Measurements from ENCODE around the gene FAM107B.

DNA sequence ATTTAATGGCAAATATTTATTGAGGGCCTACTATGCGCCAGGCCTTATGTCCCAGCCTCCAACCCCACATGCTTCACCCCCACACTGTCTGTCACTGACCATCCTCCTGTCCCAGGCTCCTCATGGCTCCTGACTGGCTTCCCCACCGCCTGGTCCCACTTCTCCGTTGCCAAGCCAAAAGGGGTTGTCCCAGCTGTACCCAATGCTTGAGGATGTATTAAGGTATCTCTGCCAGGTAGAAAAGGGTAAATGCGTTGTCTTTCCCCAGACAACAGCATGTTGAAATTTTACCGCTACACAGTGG lies 275.1 kb downstream of the FAM107B start:
- TF ChIP-seq, protein P1, sequence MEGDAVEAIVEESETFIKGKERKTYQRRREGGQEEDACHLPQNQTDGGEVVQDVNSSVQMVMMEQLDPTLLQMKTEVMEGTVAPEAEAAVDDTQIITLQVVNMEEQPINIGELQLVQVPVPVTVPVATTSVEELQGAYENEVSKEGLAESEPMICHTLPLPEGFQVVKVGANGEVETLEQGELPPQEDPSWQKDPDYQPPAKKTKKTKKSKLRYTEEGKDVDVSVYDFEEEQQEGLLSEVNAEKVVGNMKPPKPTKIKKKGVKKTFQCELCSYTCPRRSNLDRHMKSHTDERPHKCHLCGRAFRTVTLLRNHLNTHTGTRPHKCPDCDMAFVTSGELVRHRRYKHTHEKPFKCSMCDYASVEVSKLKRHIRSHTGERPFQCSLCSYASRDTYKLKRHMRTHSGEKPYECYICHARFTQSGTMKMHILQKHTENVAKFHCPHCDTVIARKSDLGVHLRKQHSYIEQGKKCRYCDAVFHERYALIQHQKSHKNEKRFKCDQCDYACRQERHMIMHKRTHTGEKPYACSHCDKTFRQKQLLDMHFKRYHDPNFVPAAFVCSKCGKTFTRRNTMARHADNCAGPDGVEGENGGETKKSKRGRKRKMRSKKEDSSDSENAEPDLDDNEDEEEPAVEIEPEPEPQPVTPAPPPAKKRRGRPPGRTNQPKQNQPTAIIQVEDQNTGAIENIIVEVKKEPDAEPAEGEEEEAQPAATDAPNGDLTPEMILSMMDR (IDR thresholded peaks at IDR 0.05), result no peak
- TF ChIP-seq EZH2 (IDR thresholded peaks at IDR 0.05), result no peak

All from neural progenitor cell (in vitro differentiated cells).